Mesothelial cell of epicardium (in vitro differentiated cells): Measurements from ENCODE around the gene TIE1. TPM values are rescaled to one million over a fixed set of nuclear protein-coding genes. Genes with fewer than 3 reads are reported as not detected.

Source experiments
- DNase-seq, 2 experiments: peaks; one replicate each; pipeline ENCODE4 v3.0.0; 2021; ENCODE audit warnings: low spot score in 2 of 2; ENCODE audit not compliant: unreplicated experiment in 2 of 2
- H3K27ac Mint-ChIP-seq: 2 replicates; pipeline ENCODE4 v1.8.0; 2021; ENCODE audit warnings: mixed read lengths
- H3K27me3 Mint-ChIP-seq: 2 replicates; pipeline ENCODE4 v1.8.0; 2021; ENCODE audit warnings: low read depth, mixed read lengths
- H3K36me3 Mint-ChIP-seq: 2 replicates; pipeline ENCODE4 v1.8.0; 2021; ENCODE audit warnings: mixed read lengths
- H3K4me1 Mint-ChIP-seq: 2 replicates; pipeline ENCODE4 v1.8.0; 2021; ENCODE audit warnings: mixed read lengths
- H3K4me3 Mint-ChIP-seq: 2 replicates; pipeline ENCODE4 v1.8.0; 2021; ENCODE audit warnings: mild to moderate bottlenecking, moderate library complexity, mixed read lengths
- H3K9me3 Mint-ChIP-seq: 2 replicates; pipeline ENCODE4 v1.8.0; 2021; ENCODE audit warnings: mixed read lengths
- total RNA-seq: library from RNA; stranded (reverse); gene quantifications from 3 replicates; pipeline ENCODE4 v1.2.1, GENCODE V29; 2021
- TF ChIP-seq, protein P1 (sequence below): fragments of 200-600 bp; sonication (generic); IDR thresholded peaks from one replicate; pipeline ENCODE4 v1.5.0; 2021; ENCODE audit warnings: antibody characterized with exemption; ENCODE audit not compliant: unreplicated experiment

Gene TIE1
- total RNA-seq, 1 donor from 2014 or later: 1.3 TPM

DNA sequence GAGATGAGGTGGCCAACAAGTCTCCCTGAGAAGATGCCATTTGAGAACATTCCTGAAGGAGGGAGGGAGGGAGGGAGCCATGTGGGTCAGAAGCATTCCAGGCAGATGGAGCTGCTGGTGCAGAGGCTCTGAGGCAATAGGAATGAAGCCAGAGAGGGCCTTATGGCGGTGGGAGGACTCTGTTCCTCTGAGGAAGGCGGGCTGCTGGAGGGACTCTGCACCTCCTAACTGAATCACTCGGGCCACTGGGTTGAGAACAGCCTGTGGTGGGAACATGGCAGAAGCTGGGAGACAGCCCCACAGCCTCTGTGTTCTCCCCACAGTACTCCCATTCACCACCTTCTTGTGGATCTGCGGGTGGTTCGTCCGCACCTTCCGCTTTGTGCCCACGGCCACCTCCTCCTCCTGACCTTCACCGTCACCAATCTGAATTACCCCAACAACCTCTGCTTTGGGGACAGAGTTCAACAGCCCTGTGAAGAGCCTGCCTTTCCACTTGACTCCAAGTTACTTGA lies 33.4 kb upstream of the TIE1 start:
- TF ChIP-seq, protein P1, sequence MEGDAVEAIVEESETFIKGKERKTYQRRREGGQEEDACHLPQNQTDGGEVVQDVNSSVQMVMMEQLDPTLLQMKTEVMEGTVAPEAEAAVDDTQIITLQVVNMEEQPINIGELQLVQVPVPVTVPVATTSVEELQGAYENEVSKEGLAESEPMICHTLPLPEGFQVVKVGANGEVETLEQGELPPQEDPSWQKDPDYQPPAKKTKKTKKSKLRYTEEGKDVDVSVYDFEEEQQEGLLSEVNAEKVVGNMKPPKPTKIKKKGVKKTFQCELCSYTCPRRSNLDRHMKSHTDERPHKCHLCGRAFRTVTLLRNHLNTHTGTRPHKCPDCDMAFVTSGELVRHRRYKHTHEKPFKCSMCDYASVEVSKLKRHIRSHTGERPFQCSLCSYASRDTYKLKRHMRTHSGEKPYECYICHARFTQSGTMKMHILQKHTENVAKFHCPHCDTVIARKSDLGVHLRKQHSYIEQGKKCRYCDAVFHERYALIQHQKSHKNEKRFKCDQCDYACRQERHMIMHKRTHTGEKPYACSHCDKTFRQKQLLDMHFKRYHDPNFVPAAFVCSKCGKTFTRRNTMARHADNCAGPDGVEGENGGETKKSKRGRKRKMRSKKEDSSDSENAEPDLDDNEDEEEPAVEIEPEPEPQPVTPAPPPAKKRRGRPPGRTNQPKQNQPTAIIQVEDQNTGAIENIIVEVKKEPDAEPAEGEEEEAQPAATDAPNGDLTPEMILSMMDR: no peak
- Mint-ChIP-seq H3K9me3 (peaks cover 19% of the 10 kb centered on the region), H3K4me3 (no peak overlapping the region), H3K36me3 (peaks cover 3% of the 10 kb centered on the region), H3K27me3 (peaks cover 3% of the 10 kb centered on the region), H3K4me1 (peaks cover 33% of the 10 kb centered on the region), H3K27ac (no peak overlapping the region)
- no peak for DNase-seq

DNA sequence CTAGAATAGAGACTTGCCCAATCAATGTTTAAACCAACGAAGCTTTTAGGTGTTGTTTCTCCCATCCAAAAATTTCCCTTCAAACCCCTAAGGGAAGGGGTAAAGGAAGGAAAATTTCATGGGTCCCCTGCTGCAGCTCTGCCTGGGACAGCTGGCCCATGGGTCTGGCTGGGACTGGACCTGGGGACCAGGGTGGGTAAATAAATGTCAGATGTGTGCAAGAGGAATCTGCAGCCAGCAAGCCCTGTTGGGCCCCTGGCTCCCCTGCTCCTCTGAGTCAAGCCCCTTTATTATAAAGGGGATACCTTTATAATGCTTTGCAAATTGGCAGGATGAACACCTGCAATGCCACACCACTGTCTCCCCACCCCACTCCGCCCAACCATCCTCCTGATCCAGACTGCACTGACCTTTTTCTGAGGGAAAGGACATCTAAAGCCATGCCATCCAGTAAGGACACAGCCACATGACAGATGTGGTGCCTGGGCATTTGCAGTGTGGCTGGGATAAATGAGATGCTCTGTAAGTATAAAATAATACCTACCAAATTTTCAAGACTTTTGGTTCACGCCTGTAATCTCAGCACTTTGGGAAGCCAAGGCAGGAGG lies 32.9 kb upstream of the TIE1 start:
- DNase-seq: no peak
- Mint-ChIP-seq H3K27me3 (peaks cover 3% of the 10 kb centered on the region), H3K4me3 (no peak overlapping the region), H3K9me3 (peaks cover 13% of the 10 kb centered on the region), H3K4me1 (peaks cover 33% of the 10 kb centered on the region), H3K36me3 (no peaks in the 10 kb centered on the region), H3K27ac (no peak overlapping the region)
- TF ChIP-seq, protein P1: no peak

DNA sequence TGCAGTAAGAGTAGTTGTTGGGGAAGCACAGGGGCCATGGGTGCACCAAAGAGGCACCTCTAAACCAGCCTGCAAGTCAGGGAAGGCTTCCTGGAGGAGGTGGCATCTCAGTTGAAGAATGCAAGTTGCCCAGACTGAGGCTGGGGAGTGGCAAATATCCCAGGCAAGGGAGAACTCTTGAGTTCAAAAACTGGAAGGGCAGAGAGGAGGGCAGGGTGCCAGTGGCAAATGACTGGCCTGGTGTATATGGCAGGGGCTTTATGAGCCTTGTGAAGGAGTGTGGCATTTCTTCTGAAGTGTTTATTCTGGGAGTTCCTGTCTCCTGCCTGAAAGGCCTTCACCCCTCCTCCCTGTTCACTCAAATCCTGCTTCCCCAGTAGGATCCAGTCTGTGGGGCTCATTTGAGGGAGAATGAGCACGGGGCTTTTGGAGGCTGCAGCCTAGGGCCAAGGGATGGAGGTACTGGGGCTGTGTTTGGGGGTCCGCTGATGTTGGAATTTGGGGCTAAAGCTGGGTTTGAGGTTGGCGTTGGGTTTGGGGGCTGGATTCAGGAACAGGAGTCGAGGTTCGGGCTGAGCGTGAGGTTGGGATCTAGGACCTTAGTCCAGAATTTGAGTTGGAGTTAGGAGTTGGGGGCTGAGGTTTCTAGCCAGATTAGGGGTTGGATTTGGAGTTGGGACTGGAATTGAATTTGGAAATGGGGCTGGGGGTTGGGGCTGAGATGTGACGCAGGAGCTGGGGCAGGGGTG lies 31.0 kb upstream of the TIE1 start, which contains the start of gene TMEM125:
TSS of gene TMEM125 (plus strand) at position 357 of the 749 bp plus-strand sequence. CDS start 2,740 bp downstream, outside the sequence.
- DNase-seq: no peak
- Mint-ChIP-seq H3K4me3 (peak within 1 kb of the TSS; percentile 77), H3K27ac (peak within 1 kb of the TSS; percentile 98), H3K36me3 (no peaks in the 10 kb centered on the region), H3K9me3 (peaks cover 7% of the 10 kb centered on the region), H3K27me3 (peaks cover 3% of the 10 kb centered on the region), H3K4me1 (peaks cover 33% of the 10 kb centered on the region)
- TF ChIP-seq, protein P1: no peak

DNA sequence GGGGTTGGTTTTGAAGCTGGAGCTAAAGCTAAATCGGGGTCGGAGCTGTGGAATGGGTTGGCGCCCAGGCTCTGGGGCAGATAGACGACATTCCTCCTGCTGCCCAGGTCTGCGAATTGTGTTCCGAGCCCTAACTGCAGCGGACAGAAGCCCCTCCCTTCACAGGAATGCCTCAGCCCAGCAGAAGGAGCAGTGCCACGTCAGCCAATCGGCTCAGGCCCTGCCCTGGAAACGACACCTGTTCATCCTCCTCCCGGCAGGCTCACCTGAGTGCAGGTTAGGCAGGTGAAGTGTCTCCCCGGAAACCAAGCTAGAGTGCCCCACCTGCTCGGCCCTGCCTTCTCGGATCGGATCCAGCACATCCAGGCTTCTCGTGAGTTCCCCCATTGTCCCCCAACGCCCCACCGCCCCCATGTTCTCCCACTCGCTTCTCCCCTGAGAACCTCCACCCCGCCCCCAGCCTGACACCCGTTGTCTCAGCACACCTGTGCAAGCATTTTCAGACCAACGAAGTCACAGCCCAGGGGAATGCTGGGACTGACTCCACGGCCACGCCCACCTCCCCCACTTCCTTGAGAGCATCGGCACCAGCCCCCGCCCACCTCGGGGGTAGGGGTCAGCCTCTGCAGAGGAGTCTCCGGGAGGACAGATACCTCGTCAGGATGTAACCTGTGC lies 30.2 kb upstream of the TIE1 start:
- peak; percentile 43 to 64 for DNase-seq
- Mint-ChIP-seq H3K36me3 (no peaks in the 10 kb centered on the region), H3K4me3 (peak overlapping the region; percentile 77), H3K9me3 (peaks cover 6% of the 10 kb centered on the region), H3K4me1 (peaks cover 33% of the 10 kb centered on the region), H3K27ac (peak overlapping the region; percentile 98), H3K27me3 (peaks cover 3% of the 10 kb centered on the region)
- TF ChIP-seq, protein P1: no peak

DNA sequence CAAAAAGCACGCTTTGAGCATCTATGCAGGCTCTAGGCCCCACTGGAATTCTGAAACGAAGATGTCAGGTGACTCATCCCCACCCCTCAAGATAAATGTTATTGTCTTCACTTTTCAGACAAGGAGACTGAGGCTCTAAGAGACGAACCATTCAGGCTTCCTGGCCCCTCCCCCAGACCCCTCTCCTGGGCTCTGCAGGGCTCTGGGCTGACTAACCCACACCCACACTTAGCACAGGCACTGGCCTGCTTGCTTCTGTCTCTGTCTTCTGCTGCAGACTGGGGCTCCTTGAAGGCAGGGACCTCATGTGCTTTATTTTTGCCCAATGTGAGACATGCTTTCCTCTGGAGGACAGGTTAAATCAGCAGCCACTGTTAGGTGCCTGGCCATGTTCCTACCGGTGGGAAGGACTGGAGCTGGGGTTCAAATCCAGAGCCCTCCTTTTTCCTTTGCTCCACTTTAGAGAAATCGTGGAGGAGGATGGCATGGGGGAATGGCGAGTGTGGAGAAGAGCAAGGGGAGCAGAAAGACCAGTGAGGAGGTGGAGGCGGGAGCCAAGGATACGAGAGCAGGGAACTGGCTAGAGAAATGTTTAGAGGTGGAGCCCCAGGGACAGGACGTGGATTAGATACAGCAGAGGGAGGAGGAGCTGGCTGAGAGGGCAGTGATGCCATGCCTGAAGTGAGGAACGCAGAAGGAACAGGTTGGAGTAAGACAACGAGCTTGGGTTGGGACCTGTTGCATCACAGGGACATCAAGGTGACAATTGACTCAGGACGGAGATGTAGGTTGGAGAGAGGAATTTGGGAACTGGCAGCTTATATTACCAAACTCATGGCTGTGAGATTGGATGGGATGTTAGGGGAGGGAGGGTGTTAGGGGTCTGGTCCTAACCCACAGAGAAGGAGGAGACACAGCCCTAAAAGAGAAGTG lies 29.3 kb upstream of the TIE1 start:
- H3K36me3 Mint-ChIP-seq: no peaks in the 10 kb centered on the region
- peaks cover 33% of the 10 kb centered on the region for H3K4me1 Mint-ChIP-seq
- TF ChIP-seq, protein P1: no peak
- H3K4me3 Mint-ChIP-seq: peak overlapping the region; percentile 77
- peaks cover 3% of the 10 kb centered on the region for H3K27me3 Mint-ChIP-seq
- no peak for DNase-seq
- H3K27ac Mint-ChIP-seq: peak overlapping the region; percentile 98
- H3K9me3 Mint-ChIP-seq: no peaks in the 10 kb centered on the region
